Suprapubic skin (tissue), 4 donors: ENCODE data around the gene SOX5. TPM values are rescaled to one million over a fixed set of nuclear protein-coding genes. Genes with fewer than 3 reads are reported as not detected.

Experiments used
- DNase-seq, 2 donors: peaks; one replicate each; pipeline ENCODE4 v3.0.0-alpha.2; 2019; ENCODE audit warnings: low spot score in 2 of 2
- H3K27ac ChIP-seq: fragments of 200-600 bp; sonication (generic); one replicate; pipeline ENCODE4 v1.5.1; 2019
- H3K27me3 ChIP-seq: fragments of 200-600 bp; sonication (generic); one replicate; pipeline ENCODE4 v1.5.1; 2019
- H3K36me3 ChIP-seq: fragments of 200-600 bp; sonication (generic); one replicate; pipeline ENCODE4 v1.5.1; 2019
- H3K4me1 ChIP-seq: fragments of 200-600 bp; sonication (generic); one replicate; pipeline ENCODE4 v1.5.1; 2019
- H3K4me3 ChIP-seq: fragments of 200-600 bp; sonication (generic); one replicate; pipeline ENCODE4 v1.5.1; 2019; ENCODE audit warnings: mild to moderate bottlenecking
- H3K9me3 ChIP-seq: fragments of 200-600 bp; sonication (generic); one replicate; pipeline ENCODE4 v1.5.1; 2019
- CTCF ChIP-seq, 2 donors: fragments of 200-600 bp in 1 of 2; fragments of 450-650 bp in 1 of 2; sonication (generic) in 1 of 2; IDR thresholded peaks; one replicate each; pipeline ENCODE4 v1.5.1; 2016 to 2019; ENCODE audit warnings: antibody characterized with exemption in 2 of 2, mild to moderate bottlenecking in 1 of 2, moderate library complexity in 1 of 2
- EP300 ChIP-seq: sonication (generic); formaldehyde crosslinking; IDR thresholded peaks from one replicate; pipeline ENCODE4 v1.6.1; 2017; ENCODE audit warnings: antibody characterized with exemption
- POLR2A ChIP-seq, 2 donors: fragments of 450-650 bp; IDR thresholded peaks; one replicate each; pipeline ENCODE4 v1.6.1; 2017; ENCODE audit warnings: antibody characterized with exemption in 2 of 2, mild to moderate bottlenecking in 2 of 2, moderate library complexity in 2 of 2
- POLR2AphosphoS5 ChIP-seq, 3 donors: sonication (generic); formaldehyde crosslinking; IDR thresholded peaks; one replicate each; pipeline ENCODE4 v1.6.1; 2017; ENCODE audit warnings: antibody characterized with exemption in 3 of 3
- WGBS: methylation state at CpG from one replicate; pipeline ENCODE4 v1.1.5; 2018; 5-methylcytosine and 5-hydroxymethylcytosine counted together
- total RNA-seq, 4 donors: library from RNA; depleted of rRNA; stranded (reverse); fragments of >200 nt; gene quantifications; one replicate each; pipeline ENCODE4 v1.1.0, GENCODE V29; 2016

SOX5 gene
- total RNA-seq, 4 donors from 2014 or later: 19.0 to 110 (median 23.2) TPM

DNA sequence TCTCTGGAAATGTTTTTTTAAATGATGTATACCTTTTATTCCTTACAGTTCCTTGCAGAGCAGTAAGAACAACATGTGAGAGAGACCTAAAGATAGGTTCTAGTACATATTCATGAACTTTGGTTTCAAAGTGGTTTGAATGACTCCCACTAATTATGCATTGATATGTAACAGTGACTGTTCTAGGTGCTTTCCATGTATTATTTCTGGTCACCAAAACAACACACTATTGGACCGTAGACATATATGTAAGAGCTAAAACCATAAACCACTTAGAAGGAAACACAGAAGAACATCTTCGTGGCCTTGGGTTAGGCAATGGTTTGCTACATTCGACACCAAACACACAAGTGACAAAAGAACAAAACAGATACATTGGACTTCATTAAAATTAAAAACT is 37.9 kb downstream of the SOX5 start:
- DNase-seq: no peak
- Histone ChIP-seq H3K27me3 (no peaks in the 10 kb centered on the region), H3K27ac (no peak overlapping the region), H3K36me3 (no peaks in the 10 kb centered on the region), H3K4me3 (no peak overlapping the region), H3K4me1 (no peaks in the 10 kb centered on the region), H3K9me3 (no peaks in the 10 kb centered on the region)
- TF ChIP-seq POLR2A (IDR thresholded peaks at IDR 0.05) (no peak), EP300 (no peak), POLR2AphosphoS5 (IDR thresholded peaks at IDR 0.05) (no peak), CTCF (IDR thresholded peaks at IDR 0.05) (no peak)
- 93% methylated on average over 3 of the region's 3 CpGs for WGBS

DNA sequence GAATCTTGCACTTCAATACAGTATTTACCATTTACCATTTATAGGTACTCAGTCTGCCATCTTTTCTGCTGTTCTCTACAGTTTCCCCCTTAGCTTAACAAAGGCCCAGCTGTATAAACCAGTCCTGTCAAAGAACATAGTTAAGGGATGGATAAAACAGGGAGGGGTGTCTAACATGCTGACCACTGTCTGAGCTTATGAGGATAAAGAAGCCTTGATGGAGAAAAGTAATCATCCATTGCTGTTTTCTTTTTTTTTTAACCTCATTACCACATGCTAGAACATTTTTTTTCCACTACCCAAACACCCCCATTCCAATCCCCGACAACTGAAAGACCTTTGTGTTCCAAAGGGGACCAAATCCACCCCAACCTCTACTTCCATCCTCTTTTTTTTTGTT is 39.9 kb downstream of the SOX5 start:
- H3K9me3 ChIP-seq: no peaks in the 10 kb centered on the region
- H3K4me3 ChIP-seq: no peak overlapping the region
- 82% methylated on average over 1 of the region's 1 CpG for WGBS
- TF ChIP-seq POLR2A (IDR thresholded peaks at IDR 0.05) (no peak), EP300 (no peak), POLR2AphosphoS5 (IDR thresholded peaks at IDR 0.05) (no peak), CTCF (IDR thresholded peaks at IDR 0.05) (no peak)
- H3K27ac ChIP-seq: no peak overlapping the region
- no peaks in the 10 kb centered on the region for H3K4me1 ChIP-seq
- H3K36me3 ChIP-seq: no peaks in the 10 kb centered on the region
- H3K27me3 ChIP-seq: no peaks in the 10 kb centered on the region
- DNase-seq: no peak

DNA sequence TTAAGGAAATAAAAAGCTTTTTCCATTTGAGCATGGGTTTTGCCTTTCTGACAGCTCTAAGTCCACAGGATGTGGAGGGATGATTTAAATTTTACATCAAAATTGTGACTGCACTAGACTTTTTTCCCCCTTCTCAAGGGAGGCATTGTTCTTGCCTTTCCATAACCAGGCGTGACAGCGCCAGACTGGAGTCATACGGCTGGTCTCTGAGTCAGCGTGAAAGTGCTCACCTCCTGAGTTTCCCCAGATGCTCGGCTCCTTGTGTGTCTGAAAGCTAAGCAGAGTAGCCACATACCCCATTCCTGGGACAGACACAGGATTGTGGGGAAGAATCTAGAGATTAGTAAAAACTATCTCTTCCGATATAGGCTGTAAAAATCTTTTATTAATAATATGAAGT is 43.1 kb downstream of the SOX5 start:
- no peak for DNase-seq
- H3K27me3 ChIP-seq: no peaks in the 10 kb centered on the region
- no peaks in the 10 kb centered on the region for H3K4me1 ChIP-seq
- 52% methylated on average over 6 of the region's 6 CpGs for WGBS
- TF ChIP-seq CTCF (IDR thresholded peaks at IDR 0.05) (no peak), POLR2AphosphoS5 (IDR thresholded peaks at IDR 0.05) (no peak), POLR2A (IDR thresholded peaks at IDR 0.05) (no peak), EP300 (no peak)
- no peaks in the 10 kb centered on the region for H3K36me3 ChIP-seq
- H3K27ac ChIP-seq: no peak overlapping the region
- no peak overlapping the region for H3K4me3 ChIP-seq
- H3K9me3 ChIP-seq: no peaks in the 10 kb centered on the region

- H3K9me3 ChIP-seq: no peaks in the 10 kb centered on the region
- H3K4me3 ChIP-seq: no peak overlapping the region
- H3K27ac ChIP-seq: no peak overlapping the region
- H3K4me1 ChIP-seq: no peaks in the 10 kb centered on the region
- H3K36me3 ChIP-seq: no peaks in the 10 kb centered on the region
- no peak for DNase-seq
- WGBS: 86% methylated on average over 3 of the region's 3 CpGs
- TF ChIP-seq EP300 (no peak), POLR2A (IDR thresholded peaks at IDR 0.05) (no peak), POLR2AphosphoS5 (IDR thresholded peaks at IDR 0.05) (no peak), CTCF (IDR thresholded peaks at IDR 0.05) (no peak)
- no peaks in the 10 kb centered on the region for H3K27me3 ChIP-seq
Measured at GRCh38 chr12:23899434-23899833, 50.0 kb downstream of the SOX5 start.

DNA sequence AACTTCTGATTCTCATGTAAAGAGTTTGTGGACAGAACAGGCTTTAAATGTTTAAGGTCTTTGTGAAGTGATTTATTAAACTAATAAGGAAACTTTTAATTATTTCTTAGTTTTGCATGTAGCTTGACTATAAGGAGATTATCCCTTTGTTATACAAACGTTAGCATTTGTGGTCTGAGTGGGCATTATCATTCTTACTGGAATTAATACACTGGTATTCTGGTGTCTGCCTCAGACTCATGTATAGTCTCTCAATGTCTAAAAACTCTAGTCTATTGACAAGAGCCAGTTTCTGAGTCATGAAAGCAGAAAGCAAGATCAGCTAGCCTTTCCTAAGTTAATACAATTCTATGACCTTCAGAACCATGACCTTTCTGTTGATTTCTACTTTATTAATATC is 51.3 kb downstream of the SOX5 start:
- no peaks in the 10 kb centered on the region for H3K36me3 ChIP-seq
- 59% methylated on average over 1 of the region's 1 CpG for WGBS
- TF ChIP-seq POLR2A (IDR thresholded peaks at IDR 0.05) (no peak), CTCF (IDR thresholded peaks at IDR 0.05) (no peak), POLR2AphosphoS5 (IDR thresholded peaks at IDR 0.05) (no peak), EP300 (no peak)

More for the DNA sequence above, 51.3 kb downstream of the SOX5 start:
- Histone ChIP-seq H3K4me3 (no peak overlapping the region), H3K9me3 (no peaks in the 10 kb centered on the region), H3K4me1 (no peaks in the 10 kb centered on the region), H3K27me3 (no peaks in the 10 kb centered on the region), H3K27ac (no peak overlapping the region)
- no peak for DNase-seq
